Prostate gland (tissue), 2 donors: ENCODE measurements around the gene ACADS.

Experiments used
- CTCF ChIP-seq, 4 experiments: fragments of 200-600 bp in 2 of 4; fragments of 450-650 bp in 2 of 4; sonication (generic) in 2 of 4; IDR thresholded peaks; 1 replicate in 3 of 4; 2 replicates in 1 of 4; pipeline ENCODE4 v1.5.1; 2016 to 2019; ENCODE audit warnings: antibody characterized with exemption in 4 of 4, mild to moderate bottlenecking in 2 of 4, moderate library complexity in 2 of 4
- POLR2A ChIP-seq: fragments of 450-650 bp; IDR thresholded peaks from one replicate; pipeline ENCODE4 v1.6.1; 2016; ENCODE audit warnings: antibody characterized with exemption, mild to moderate bottlenecking

- TF ChIP-seq CTCF (IDR thresholded peaks at IDR 0.05) (no peak), POLR2A (no peak)
Observed at GRCh38 chr12:120757949-120758348, 32.3 kb downstream of the ACADS start.
